ENCODE data around the gene SLC9A1.

The SLC9A1 gene

DNA sequence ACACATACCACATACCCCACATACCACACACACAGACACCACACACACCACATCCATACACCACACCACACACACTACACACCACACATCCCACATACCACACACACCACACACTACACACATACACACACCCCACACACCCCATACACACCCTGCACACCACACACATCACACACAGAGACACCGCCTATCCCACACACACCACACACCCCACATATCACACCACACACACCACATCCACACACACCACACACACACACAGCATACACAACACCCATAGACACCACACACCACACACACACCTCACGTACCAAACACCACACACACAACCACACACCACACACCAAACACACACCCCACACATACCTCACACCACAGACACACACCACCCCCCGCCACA is 68.3 kb downstream of the SLC9A1 start:
- no peak overlapping the region for H3K4me2 ChIP-seq
- H3K27ac ChIP-seq = no peak overlapping the region
- no peak overlapping the region for H3K4me3 ChIP-seq
- TF ChIP-seq Cebpa-rat (IDR thresholded peaks at IDR 0.05) = no peak
- no peak overlapping the region for H3K9ac ChIP-seq
- no peaks in the 10 kb centered on the region for H4K20me1 ChIP-seq
- no peaks in the 10 kb centered on the region for H3K36me3 ChIP-seq
- peaks cover 0 to 6% (median 0%) of the 10 kb centered on the region in 11 experiments; a peak in 4 of 22 replicates for H3K9me3 ChIP-seq (replicated peaks in 1 of 11)
- H3K27me3 ChIP-seq = no peaks in the 10 kb centered on the region
- peaks cover 0 to 5% (median 0%) of the 10 kb centered on the region in 10 experiments; a peak in 2 of 20 replicates for H3K4me1 ChIP-seq

DNA sequence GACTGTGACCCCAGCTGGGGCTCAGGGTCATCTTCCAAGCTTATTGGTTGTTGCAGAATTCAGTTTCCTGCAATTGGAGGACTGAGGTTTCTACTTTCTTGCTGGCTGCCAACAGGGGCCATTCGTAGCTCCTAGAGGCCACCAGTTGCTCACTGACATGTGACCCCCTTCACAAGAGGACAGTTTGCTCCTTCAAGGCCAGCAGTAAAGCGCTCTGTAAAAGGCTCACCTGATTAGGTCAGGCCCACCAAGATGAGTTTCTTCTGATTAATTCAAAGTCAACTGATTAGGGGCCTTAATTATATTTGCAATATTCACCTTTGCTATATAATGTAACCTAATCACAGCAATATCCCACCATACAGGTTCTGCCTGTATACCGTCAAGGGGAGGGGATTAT is 68.9 kb downstream of the SLC9A1 start:
- Histone ChIP-seq H3K36me3 (no peaks in the 10 kb centered on the region), H3K9ac (no peak overlapping the region), H4K20me1 (no peaks in the 10 kb centered on the region), H3K4me2 (no peak overlapping the region), H3K9me3 (replicated peaks in 1 of 11) (peaks cover 0 to 6% (median 0%) of the 10 kb centered on the region in 11 experiments; a peak in 4 of 22 replicates), H3K27me3 (no peaks in the 10 kb centered on the region), H3K4me3 (no peak overlapping the region), H3K4me1 (peaks cover 0 to 5% (median 0%) of the 10 kb centered on the region in 10 experiments; a peak in 2 of 20 replicates), H3K27ac (no peak overlapping the region)
- no peak for TF ChIP-seq Cebpa-rat (IDR thresholded peaks at IDR 0.05)

DNA sequence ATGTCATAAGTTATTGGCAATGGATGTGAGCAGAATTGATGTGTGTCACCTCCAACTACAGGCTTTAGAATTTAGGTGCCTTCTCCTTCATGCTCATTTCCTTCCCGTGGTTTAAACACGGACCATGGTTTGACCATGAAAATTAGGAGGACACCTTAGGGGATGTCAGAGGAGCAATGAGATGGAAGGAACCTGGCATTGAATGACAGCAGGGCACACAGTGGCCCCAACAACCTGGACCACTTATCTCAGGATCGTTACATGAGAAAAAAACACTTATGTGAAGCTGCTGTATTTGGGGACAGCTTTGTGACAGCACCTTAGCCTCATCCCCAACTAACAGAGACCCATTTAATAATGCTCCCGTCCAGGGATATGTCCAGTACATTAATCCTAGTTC is 70.8 kb downstream of the SLC9A1 start:
- Histone ChIP-seq H3K36me3 (no peaks in the 10 kb centered on the region), H3K27ac (no peak overlapping the region), H3K9ac (no peak overlapping the region), H3K4me3 (no peak overlapping the region), H3K4me2 (no peak overlapping the region), H3K4me1 (peaks cover 0 to 5% (median 0%) of the 10 kb centered on the region in 10 experiments; a peak in 2 of 20 replicates), H3K27me3 (no peaks in the 10 kb centered on the region), H4K20me1 (no peaks in the 10 kb centered on the region), H3K9me3 (replicated peaks in 1 of 11) (peaks cover 0 to 6% (median 0%) of the 10 kb centered on the region in 11 experiments; a peak in 4 of 22 replicates)
- TF ChIP-seq Cebpa-rat (IDR thresholded peaks at IDR 0.05) = no peak

DNA sequence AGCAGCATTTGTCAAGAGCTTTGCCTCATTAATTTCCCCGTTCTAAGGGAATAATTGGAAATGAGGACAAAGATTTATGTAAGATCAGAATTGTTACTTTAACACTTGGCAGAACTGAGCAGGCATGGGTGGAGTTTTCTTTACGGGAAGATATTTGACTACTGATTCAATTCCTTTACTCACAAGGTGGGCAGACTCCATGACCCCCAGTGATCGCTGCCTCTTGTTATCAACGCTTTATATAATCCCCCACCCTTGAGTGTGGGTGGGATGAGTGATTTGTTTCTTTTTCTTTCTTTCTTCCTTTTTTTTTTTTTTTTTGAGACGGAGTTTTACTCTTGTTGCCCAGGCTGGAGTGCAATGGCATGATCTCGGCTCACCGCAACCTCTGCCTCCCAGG is 77.0 kb downstream of the SLC9A1 start:
- Histone ChIP-seq H3K4me3 (no peak overlapping the region), H3K36me3 (no peaks in the 10 kb centered on the region), H3K4me2 (no peak overlapping the region), H3K9me3 (replicated peaks in 1 of 11) (no peaks in the 10 kb centered on the region), H3K27me3 (no peaks in the 10 kb centered on the region), H3K9ac (no peak overlapping the region), H4K20me1 (no peaks in the 10 kb centered on the region), H3K27ac (no peak overlapping the region), H3K4me1 (peaks cover 0 to 15% (median 0%) of the 10 kb centered on the region in 10 experiments; a peak in 8 of 20 replicates)
- no peak for TF ChIP-seq Cebpa-rat (IDR thresholded peaks at IDR 0.05)

DNA sequence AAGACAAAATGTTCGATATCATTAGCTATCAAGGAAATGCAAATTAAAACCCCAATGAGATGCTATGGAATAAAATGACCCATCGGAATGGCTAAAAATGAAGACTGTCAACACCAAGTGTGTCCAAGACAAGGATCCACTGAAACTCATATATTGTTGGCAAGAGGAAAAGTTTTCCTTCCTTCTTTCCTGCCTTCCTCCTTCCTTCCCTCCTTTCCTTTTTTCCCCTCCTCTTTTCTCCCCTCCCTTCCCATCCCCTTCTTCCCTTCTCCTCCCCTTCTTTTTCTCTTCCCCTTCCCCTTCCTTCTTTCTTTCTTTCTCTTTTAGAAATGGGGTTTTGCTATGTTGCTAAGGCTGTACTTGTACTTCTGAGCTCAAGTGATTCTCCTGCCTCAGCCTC is 78.1 kb downstream of the SLC9A1 start:
- Histone ChIP-seq H4K20me1 (no peaks in the 10 kb centered on the region), H3K9me3 (replicated peaks in 1 of 11) (no peaks in the 10 kb centered on the region), H3K36me3 (no peaks in the 10 kb centered on the region), H3K27me3 (no peaks in the 10 kb centered on the region), H3K9ac (no peak overlapping the region), H3K27ac (no peak overlapping the region), H3K4me3 (no peak overlapping the region), H3K4me2 (no peak overlapping the region), H3K4me1 (peaks cover 0 to 15% (median 0%) of the 10 kb centered on the region in 10 experiments; a peak in 8 of 20 replicates)
- no peak for TF ChIP-seq Cebpa-rat (IDR thresholded peaks at IDR 0.05)

DNA sequence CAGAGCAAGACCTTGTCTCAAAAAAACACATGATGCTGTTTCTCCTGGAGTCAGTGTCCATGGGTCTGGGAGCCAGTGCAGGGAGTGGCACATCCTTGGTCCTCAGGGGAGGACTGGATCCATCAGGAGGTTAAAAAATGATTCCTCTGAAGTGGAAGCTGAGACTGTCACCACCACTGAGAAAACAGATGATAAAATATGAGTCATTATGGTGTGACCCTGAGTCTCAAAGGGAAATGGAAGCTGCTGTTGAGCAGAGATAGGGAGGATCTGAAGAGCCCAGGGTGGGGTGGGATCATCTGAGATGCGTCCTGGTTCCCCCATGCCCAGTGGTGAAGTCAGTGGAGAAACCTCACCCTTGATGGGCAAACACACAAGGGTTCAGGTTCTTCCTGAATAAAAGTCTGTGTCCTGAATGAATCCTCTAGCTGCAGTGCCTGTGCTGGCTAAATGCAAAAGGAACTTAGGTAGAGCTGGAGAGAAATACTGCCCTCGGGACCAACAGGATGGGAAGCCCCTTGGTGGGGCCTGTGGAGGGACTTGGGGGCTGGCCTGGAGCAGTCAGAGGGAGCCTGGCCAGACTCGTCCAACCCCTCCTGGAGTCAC is 80.6 kb downstream of the SLC9A1 start:
- Histone ChIP-seq H3K27me3 (no peaks in the 10 kb centered on the region), H3K27ac (peak overlapping the region in 5 of 11 experiments; percentile 3 to 61 (median 22); a peak in 8 of 22 replicates), H3K36me3 (no peaks in the 10 kb centered on the region), H3K9me3 (replicated peaks in 1 of 11) (no peaks in the 10 kb centered on the region), H3K4me3 (no peak overlapping the region), H3K9ac (no peak overlapping the region), H3K4me1 (peaks cover 0 to 15% (median 0%) of the 10 kb centered on the region in 10 experiments; a peak in 8 of 20 replicates), H4K20me1 (no peaks in the 10 kb centered on the region), H3K4me2 (peak overlapping the region in 5 of 11 experiments; percentile 14 to 74 (median 45); a peak in 7 of 22 replicates)
- no peak for TF ChIP-seq Cebpa-rat (IDR thresholded peaks at IDR 0.05)

DNA sequence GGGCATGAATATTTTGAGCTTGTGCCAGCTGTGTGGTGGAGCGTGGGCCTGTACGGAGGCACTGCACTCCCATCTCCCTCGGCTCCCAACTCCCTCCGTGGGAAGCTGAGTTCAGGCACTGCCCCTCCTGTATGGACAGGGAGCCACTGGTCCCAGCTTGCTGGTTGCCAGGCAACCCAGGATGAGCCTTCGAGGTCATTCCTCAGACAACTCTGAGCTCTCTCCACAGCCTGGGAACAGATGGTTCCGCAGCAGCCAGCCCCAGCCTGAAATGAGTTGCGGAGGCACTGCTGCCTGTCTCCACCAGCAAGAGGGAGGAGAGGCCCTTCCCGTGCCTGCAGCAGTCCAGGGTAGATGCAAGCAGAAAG is 83.9 kb downstream of the SLC9A1 start:
- no peaks in the 10 kb centered on the region for H4K20me1 ChIP-seq
- H3K4me3 ChIP-seq = no peak overlapping the region
- no peak for TF ChIP-seq Cebpa-rat (IDR thresholded peaks at IDR 0.05)
- peaks cover 0 to 32% (median 3%) of the 10 kb centered on the region in 10 experiments; a peak in 9 of 20 replicates for H3K4me1 ChIP-seq
- H3K4me2 ChIP-seq = no peak overlapping the region
- no peaks in the 10 kb centered on the region for H3K27me3 ChIP-seq
- H3K9ac ChIP-seq = no peak overlapping the region
- no peaks in the 10 kb centered on the region for H3K9me3 ChIP-seq (replicated peaks in 1 of 11)
- no peaks in the 10 kb centered on the region for H3K36me3 ChIP-seq
- no peak overlapping the region for H3K27ac ChIP-seq

DNA sequence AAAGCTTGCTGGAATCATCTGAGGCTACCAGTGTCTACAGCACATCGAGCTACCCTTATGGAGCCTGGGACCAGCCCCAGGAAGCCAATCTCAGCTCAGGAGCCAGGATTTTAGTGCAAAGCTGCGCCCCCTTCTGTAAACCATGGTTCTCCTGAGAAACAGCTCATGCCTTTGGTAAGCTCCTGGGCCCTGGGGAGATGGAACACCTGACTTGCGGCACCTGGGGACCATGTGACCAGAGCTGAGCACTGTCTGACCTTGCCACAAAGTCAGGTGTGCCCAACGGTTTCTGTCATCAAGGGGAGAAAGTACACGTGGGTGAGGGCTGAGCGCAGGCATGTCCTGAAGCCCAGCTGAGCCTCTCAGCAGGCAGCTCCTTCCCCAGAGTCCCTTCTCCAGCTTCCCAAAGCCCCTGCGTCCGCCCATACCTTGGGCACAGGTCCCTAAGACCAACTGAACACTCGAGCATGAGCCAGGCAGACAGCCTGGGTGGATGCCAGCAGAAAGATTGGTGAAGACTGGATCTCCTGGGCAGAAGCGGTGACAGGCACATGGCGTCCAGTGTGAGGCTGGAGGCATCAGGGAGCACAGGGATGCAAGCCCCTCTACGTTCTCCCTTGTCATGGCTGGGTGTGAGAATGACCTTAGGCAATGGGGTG is 84.4 kb downstream of the SLC9A1 start:
- Histone ChIP-seq H3K27ac (no peak overlapping the region), H3K4me2 (no peak overlapping the region), H3K36me3 (no peaks in the 10 kb centered on the region), H3K9me3 (replicated peaks in 1 of 11) (no peaks in the 10 kb centered on the region), H3K4me3 (no peak overlapping the region), H3K27me3 (no peaks in the 10 kb centered on the region), H4K20me1 (no peaks in the 10 kb centered on the region), H3K4me1 (peaks cover 0 to 32% (median 3%) of the 10 kb centered on the region in 10 experiments; a peak in 9 of 20 replicates), H3K9ac (no peak overlapping the region)
- TF ChIP-seq Cebpa-rat (IDR thresholded peaks at IDR 0.05) = no peak

DNA sequence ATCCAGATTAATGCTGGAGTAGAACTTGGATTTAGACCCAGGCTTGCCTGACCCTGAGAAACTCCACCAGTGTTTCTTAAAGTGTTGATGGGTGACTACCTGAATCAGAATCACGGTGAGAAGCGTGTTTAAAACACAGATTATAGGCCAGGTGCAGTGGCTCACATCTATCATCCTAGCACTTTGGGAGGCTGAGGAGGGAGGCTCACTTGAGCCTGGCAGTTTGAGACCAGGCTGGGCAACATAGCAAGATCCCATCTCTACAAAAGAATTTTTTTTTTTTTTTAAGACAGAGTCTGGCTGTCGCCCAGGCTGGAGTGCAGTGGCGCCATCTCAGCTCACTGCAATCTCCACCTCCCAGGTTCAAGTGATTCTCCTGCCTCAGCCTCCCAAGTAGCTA is 86.0 kb downstream of the SLC9A1 start:
- Histone ChIP-seq H3K36me3 (no peaks in the 10 kb centered on the region), H4K20me1 (no peaks in the 10 kb centered on the region), H3K4me2 (no peak overlapping the region), H3K27ac (no peak overlapping the region), H3K4me3 (no peak overlapping the region), H3K9me3 (replicated peaks in 1 of 11) (no peaks in the 10 kb centered on the region), H3K4me1 (peaks cover 0 to 23% (median 3%) of the 10 kb centered on the region in 10 experiments; a peak in 9 of 20 replicates), H3K27me3 (no peaks in the 10 kb centered on the region), H3K9ac (no peak overlapping the region)
- TF ChIP-seq Cebpa-rat (IDR thresholded peaks at IDR 0.05) = no peak
